ENCODE results near the gene ADD3. TPM values are rescaled to one million over a fixed set of nuclear protein-coding genes. Genes with fewer than 3 reads are reported as not detected.
A peak's percentile ranks its signal among the peaks of the same experiment; 100 is the strongest.

Gene ADD3
- total RNA-seq, 1 experiment from 2014 or later = 59.9 TPM

DNA sequence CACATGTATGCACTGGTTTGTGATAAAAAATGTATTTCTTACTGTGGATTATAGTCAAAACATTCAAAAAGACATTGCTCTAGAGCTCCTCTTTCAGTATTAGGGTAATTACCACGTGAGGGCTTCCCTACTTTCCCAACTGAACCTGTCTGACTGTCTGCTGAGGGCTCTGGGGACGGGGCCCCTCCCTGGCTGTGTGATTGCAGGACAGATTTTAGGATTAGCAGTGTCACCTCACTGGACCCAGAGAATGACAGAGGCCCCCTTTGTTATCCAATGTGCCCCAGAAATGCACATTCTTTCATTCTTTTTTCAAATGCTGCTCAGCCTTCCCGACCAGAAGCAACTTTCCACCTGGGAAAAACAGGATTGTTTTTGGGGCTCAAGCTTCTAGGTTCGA is 156.1 kb downstream of the ADD3 start:
- TF ChIP-seq, protein P1, sequence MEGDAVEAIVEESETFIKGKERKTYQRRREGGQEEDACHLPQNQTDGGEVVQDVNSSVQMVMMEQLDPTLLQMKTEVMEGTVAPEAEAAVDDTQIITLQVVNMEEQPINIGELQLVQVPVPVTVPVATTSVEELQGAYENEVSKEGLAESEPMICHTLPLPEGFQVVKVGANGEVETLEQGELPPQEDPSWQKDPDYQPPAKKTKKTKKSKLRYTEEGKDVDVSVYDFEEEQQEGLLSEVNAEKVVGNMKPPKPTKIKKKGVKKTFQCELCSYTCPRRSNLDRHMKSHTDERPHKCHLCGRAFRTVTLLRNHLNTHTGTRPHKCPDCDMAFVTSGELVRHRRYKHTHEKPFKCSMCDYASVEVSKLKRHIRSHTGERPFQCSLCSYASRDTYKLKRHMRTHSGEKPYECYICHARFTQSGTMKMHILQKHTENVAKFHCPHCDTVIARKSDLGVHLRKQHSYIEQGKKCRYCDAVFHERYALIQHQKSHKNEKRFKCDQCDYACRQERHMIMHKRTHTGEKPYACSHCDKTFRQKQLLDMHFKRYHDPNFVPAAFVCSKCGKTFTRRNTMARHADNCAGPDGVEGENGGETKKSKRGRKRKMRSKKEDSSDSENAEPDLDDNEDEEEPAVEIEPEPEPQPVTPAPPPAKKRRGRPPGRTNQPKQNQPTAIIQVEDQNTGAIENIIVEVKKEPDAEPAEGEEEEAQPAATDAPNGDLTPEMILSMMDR (conservative IDR thresholded peaks at IDR 0.05) = no peak
- H3K56ac ChIP-seq (ENCODE audit: insufficient read length, low read depth, low read length) = no peak overlapping the region
- no peak overlapping the region for H4K8ac ChIP-seq (replicated peaks; ENCODE audit: insufficient read length, low read depth, low read length)
- H2BK120ac ChIP-seq (ENCODE audit: low read depth, low read length, poor library complexity, severe bottlenecking) = no peak overlapping the region
- H2BK12ac ChIP-seq (ENCODE audit: insufficient read length, low read depth, low read length) = no peak overlapping the region
- no peak overlapping the region for H2AK5ac ChIP-seq (ENCODE audit: insufficient read length, low read length)
- H3K23me2 ChIP-seq (ENCODE audit: insufficient read length, low read depth, low read length, poor library complexity, severe bottlenecking) = no peaks in the 10 kb centered on the region
- H4K5ac ChIP-seq (ENCODE audit: insufficient read length, low read depth, low read length) = no peak overlapping the region
- DNase-seq = peak; percentile 15
- H2BK15ac ChIP-seq (ENCODE audit: low read depth, low read length) = no peak overlapping the region
- H3K27me3 ChIP-seq (ENCODE audit: insufficient read depth, low read length) = peaks cover 48% of the 10 kb centered on the region
- H3K4ac ChIP-seq (ENCODE audit: low read depth, low read length) = no peak overlapping the region
- no peak overlapping the region for H2BK5ac ChIP-seq (ENCODE audit: insufficient read length, low read length)
- peaks cover 2% of the 10 kb centered on the region; the same call in 1 of the 2 replicates for H3K4me1 ChIP-seq (ENCODE audit: insufficient read depth, low read length)
- no peak overlapping the region for H3K18ac ChIP-seq (ENCODE audit: insufficient read length, low read depth, low read length)
- H3K14ac ChIP-seq (ENCODE audit: insufficient read depth, low read length) = no peak overlapping the region
- no peak overlapping the region for H4K91ac ChIP-seq (ENCODE audit: insufficient read length, low read depth, low read length)
- H3K4me2 ChIP-seq (ENCODE audit: insufficient read depth, insufficient read length, low read length) = no peak overlapping the region
- peaks cover 99% of the 10 kb centered on the region for H3K27me3 Mint-ChIP-seq (ENCODE audit: low read depth)
- peaks cover 29 to 38% of the 10 kb centered on the region in 2 experiments for H3K4me1 Mint-ChIP-seq
- H3K23ac ChIP-seq (ENCODE audit: insufficient read length, low read depth, low read length) = no peak overlapping the region
- no peaks in the 10 kb centered on the region for H3K9me3 ChIP-seq (ENCODE audit: control insufficient read depth, low read depth, low read length)
- peak overlapping the region in 1 of 3 experiments; percentile 85; a peak in 1 of 7 replicates for H3K27ac Mint-ChIP-seq
- H3T11ph ChIP-seq (ENCODE audit: low read length) = no peak overlapping the region
- no peak overlapping the region for H3K9ac ChIP-seq (ENCODE audit: extremely low read depth, insufficient read length, low read length)
- peaks cover 2% of the 10 kb centered on the region for H4K20me1 ChIP-seq (ENCODE audit: control insufficient read depth, insufficient read depth, insufficient read length)
- H3K36me3 Mint-ChIP-seq (ENCODE audit: insufficient read depth in 1 of 3, low read depth in 3 of 3) = no peaks in the 10 kb centered on the region; a peak in 2 of 7 replicates
- no CpG with 5 or more reads among the region's 4 CpGs for WGBS (ENCODE audit: extremely low coverage, insufficient read length, low lambda C conversion rate)
- H3K4me3 Mint-ChIP-seq = peak overlapping the region in 1 of 2 experiments; percentile 51; a peak in 1 of 5 replicates
- no peak overlapping the region for H2AFZ ChIP-seq (ENCODE audit: low read length)
- H2BK20ac ChIP-seq (ENCODE audit: low read depth, low read length, poor library complexity, severe bottlenecking) = no peak overlapping the region
- no peaks in the 10 kb centered on the region for H3K79me1 ChIP-seq (ENCODE audit: insufficient read depth, low read depth, low read length, poor library complexity, severe bottlenecking)
- H3K79me2 ChIP-seq (ENCODE audit: insufficient read depth, low read length) = no peaks in the 10 kb centered on the region
- no peak overlapping the region for H3K27ac ChIP-seq (ENCODE audit: insufficient read length, low read depth, low read length)
- H3K9me3 Mint-ChIP-seq = peaks cover 0 to 5% of the 10 kb centered on the region in 2 experiments; a peak in 3 of 5 replicates

All from H9 (cell line).